GM18517 (cell line): ENCODE data around the gene CLEC2A.

ENCODE experiments used
- ATAC-seq: cut with Tn5 transposase; IDR thresholded peaks from one replicate; pipeline ENCODE4 v1.9.1; 2021; ENCODE audit warnings: mild to moderate bottlenecking, moderate library complexity; ENCODE audit not compliant: unreplicated experiment

The CLEC2A gene

DNA sequence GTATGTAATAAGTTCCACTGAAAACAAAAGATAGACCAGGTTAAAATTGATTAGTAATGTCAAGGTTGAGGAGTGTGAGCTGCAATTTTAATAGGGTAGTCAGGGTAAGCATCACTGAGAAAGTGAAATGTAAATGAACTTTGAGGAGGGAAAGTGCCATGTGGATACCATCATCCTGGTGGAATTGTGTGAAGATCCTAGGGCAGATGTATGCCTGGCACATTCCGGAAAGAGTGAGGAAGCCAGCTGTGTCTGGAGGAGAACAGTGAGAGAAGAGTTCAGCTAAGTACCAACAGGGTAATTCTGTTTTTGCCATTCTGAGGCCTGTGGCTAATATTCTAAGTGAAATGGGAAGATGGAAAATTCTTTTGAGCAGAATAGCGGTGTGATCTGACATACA, 2.9 kb upstream of the CLEC2A start:
- ATAC-seq, result no peak

DNA sequence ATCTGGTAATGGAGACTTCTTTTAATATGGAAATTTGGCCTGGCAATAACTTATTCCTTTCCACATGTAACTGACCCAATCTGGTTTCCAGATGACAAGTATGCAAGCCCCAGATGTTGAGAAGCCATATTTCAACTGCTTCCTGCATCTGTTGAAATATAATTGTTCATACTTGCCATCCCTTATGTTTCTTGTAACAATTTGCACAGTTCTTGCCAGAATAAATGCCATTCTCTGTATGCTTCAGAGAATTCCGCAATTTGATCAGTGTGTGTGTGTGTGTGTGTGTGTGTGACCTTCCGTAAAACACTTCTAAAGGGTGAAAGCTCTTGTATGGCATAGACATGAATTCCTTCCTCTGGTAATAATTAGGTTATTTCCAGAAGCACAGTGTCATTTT, 1.8 kb upstream of the CLEC2A start:
- ATAC-seq, result no peak

DNA sequence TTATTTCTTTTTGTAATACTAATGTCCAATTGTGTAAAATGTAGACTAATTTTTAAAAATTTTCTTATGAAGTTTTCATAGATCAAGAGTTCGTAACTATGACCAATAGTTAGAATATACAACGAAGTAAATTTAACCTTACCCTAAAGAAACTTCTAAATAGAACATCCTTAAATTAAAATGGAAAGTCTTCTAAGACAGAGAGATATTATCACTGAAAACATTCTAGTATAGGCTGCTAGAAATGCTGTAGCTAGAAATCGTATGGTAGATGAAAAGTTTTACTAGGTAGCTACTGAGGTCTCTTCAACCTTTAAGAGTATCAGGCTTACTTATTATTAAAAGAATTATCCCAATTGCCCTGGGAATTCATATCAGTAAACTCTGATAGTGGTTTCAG, 925 bp downstream of the CLEC2A start:
- no peak for ATAC-seq

DNA sequence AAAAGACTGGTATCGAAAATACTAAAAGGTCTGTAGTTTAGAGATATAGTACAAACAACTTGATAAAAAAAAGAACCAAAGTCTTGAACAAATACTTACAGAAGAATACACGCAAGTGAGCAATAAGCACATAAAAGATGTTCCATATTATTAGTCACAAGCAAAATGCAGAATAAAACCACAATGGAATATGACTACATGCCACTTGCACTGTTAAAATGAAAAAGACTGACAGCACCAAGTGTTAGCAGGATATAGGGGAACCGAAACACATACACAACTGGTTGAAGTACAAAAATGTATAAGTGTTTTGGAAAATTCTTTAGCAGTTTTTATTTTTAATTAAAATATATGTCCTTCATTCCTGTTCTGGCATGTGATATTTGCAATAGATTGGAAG, 3.6 kb downstream of the CLEC2A start:
- ATAC-seq, result no peak

- no peak for ATAC-seq
These were observed 5.3 kb downstream of the CLEC2A start for GRCh38 chr12:9926876-9927275.

- no peak for ATAC-seq
These were observed 6.3 kb downstream of the CLEC2A start for GRCh38 chr12:9925705-9926393.

- no peak for ATAC-seq
These were observed 9.7 kb downstream of the CLEC2A start for GRCh38 chr12:9922429-9922828.

DNA sequence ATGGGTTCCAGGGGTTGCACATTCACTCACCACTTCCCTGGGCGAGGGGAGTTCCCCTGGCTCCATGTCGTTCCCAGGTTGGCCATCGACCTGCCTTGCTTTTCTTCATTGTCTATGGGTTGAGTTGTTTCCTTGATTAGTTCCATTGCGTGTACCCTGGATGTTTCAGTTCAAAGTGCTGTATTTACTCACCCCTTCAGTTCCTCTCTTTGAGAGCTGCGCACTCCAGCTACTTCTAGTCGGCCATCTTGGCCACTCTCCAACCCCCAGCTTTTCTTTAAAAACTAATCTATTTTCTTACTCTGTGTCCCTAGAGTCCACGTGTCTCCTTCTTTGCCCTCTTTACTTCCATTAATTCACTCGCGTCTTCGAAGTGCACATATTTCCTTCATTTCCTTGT, 11.7 kb downstream of the CLEC2A start:
- no peak for ATAC-seq

DNA sequence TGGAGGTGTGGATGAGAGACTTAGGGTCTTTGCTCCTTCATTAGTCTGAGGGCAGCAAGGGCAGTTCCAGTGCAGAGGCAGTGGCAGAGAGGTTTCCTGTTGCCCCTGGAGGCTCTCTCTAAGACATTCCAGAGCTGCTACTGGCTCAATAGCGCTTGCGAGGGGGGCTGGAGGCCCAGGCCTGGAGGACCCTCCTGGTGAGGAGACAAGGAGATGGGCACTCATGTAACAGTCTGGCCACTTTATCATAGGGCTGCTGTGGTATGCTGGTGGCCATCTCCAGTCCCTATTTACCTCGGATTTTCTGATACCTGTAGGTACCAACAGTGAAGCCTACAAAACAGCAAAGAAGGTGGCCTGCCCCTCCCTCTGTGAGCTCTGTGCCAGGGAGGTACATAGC, 12.7 kb downstream of the CLEC2A start:
- ATAC-seq, result no peak

DNA sequence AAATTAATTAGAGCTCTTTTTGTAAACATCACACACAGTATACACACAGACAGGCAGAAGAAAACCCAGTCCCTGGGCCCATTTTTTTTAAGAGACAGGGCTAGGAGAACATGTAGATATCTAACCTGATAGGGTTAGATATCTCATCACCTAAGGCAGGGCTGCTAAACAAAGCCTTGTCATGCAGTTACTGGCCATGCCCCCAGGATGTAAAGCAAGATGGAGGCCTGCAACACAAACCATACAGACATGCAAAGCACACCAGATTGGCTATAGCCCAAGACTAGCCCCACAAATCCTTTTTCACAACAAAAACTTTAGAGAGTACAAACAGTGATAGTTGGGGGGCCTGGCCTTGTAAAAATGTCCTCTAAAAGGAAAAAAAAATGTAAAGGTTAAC, 20.5 kb downstream of the CLEC2A start:
- ATAC-seq, result no peak

- ATAC-seq, result no peak
These were observed 21.3 kb downstream of the CLEC2A start for GRCh38 chr12:9910716-9911421.

- no peak for ATAC-seq
These were observed 22.4 kb downstream of the CLEC2A start for GRCh38 chr12:9909724-9910123.

DNA sequence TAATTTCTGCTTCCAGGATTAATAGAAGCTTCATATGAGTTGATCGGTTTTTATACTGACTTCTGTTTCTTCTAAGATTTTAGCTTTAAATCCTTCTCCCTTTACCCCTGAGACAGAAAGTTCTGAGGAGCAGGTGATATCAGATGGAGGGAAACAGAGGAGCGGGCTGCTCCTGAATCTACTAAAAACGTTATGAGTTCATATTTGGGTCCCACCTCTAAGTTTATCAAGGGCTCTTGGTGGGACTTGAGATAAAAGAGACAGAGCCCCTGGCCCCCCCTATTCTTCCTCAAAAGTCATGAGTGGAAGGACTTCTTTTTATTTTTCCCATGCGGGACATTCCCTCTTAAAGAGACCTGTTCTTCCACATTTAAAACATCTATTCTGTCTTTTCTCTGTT, 23.8 kb downstream of the CLEC2A start:
- no peak for ATAC-seq

DNA sequence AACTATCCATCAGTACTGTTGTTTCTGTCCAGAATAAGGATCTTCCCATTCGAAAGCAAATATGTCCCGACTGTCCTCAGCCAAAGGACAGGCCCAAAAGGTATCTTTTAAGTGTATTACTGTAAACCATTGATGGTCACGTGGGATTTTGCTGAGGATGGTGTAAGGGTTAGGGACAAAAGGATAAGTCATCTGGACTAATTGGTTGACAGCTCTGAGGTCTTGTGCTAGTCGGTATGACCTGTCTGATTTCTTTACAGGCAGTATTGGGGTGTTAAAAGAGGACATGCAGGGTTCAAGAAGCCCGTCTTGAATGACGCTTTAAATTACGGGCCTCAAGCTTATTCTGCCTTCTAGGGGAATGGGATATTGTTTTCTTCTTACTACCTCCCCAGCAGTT, 24.4 kb downstream of the CLEC2A start:
- ATAC-seq, result no peak

GRCh38 chr12:9906873-9907272, 25.3 kb downstream of the CLEC2A start:
- ATAC-seq, result no peak

- no peak for ATAC-seq
These were observed 29.5 kb downstream of the CLEC2A start for GRCh38 chr12:9902539-9903228.

DNA sequence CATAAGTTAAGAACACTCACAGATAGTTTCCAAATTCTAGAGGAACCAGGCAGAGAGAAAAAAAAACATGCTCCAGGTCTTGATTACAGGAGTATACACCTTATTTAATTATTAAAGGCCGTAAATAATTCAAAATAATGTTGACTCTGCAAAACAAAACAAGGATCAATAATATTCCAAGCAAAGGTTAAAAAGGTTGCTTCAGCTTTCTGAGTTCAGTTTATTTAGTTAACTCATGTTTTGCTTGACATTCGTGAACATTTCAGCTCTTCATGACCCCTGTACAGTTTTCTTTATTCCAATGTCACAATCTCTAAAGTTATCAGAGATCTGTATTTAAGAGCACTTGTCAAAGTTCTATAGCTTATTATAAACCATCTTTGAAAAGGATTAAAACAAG, 31.2 kb downstream of the CLEC2A start:
- ATAC-seq, result no peak

DNA sequence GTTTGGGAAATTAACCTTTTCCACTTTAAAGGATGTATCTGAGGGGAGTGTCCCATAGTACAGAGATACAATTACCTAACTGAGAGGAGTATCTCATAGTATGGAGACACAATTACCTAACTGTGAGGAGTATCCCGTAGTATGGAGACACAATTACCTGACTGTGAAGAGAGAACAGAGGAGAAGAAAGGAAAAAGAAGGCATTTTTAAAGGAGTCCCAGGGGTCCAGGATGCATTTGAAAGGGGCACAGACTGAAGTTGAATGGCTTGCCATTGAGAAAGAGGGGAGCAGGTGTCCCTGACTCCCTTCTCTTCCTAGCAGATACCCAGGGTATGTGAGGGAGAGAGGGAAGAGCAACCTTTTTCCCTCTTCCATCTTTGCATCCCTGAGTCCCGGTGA, 33.0 kb downstream of the CLEC2A start:
- no peak for ATAC-seq

- no peak for ATAC-seq
These were observed 34.6 kb downstream of the CLEC2A start for GRCh38 chr12:9897535-9897934.

- ATAC-seq, result no peak
These were observed 36.8 kb downstream of the CLEC2A start for GRCh38 chr12:9895215-9895971.

- no peak for ATAC-seq
These were observed 43.4 kb downstream of the CLEC2A start for GRCh38 chr12:9888665-9889273.
